NCI-H128 (cell line): ENCODE results near the gene FBXW11.
"Not testable (repeated sequence)": the region's sequence is repeated elsewhere in the genome, so short reads cannot be mapped to it uniquely, and the experiment has no call there.

Source experiments
- DNase-seq: peaks from one replicate; lab custom pipeline; 2025; ENCODE audit not compliant: unreplicated experiment; lab: John Stamatoyannopoulos, UW

FBXW11 gene

DNA sequence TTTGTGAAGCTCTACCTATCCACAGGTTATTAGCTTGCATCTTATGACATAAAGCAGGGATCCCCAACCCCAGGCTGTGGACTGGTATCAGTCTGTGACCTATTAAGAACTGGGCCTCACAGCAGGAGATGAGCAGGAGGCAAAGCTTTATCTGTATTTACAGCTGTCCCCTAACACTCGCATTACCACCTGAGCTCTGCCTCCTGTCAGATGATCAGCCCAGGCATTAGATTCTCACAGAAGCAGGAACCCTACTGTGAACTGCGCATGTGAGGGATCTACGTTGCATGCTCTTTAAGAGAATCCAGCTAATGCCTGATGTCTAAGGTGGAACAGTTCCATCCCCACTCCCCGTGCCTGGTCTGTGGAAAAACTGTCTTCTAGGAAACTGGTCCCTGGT, 19.7 kb downstream of the FBXW11 start:
- DNase-seq: no peak

- no peak for DNase-seq
Measured at GRCh38 chr5:171984748-171985419, 21.6 kb downstream of the FBXW11 start.

- no peak for DNase-seq
Measured at GRCh38 chr5:171981847-171982246, 24.6 kb downstream of the FBXW11 start.

- no peak for DNase-seq
Measured at GRCh38 chr5:171980792-171981191, 25.6 kb downstream of the FBXW11 start.

DNA sequence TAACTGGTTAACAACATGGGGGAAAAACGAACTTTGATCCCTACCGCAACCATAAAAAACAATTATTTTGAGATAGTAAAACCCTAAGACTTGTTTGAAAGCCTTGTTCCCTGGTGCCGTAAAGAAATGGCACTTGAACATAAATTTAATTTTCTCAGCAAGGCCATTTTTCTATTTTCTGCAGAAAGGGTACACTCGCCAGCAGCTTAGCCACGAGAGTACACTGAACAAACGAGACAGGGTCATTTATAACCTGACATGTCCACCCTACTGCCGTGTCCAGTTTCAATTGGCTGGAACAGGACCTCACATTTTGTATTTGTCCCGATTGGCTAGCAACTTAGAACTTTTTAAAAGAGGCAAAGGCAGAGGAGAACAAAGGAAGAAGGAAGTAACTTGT, 26.8 kb downstream of the FBXW11 start:
- DNase-seq: no peak

DNA sequence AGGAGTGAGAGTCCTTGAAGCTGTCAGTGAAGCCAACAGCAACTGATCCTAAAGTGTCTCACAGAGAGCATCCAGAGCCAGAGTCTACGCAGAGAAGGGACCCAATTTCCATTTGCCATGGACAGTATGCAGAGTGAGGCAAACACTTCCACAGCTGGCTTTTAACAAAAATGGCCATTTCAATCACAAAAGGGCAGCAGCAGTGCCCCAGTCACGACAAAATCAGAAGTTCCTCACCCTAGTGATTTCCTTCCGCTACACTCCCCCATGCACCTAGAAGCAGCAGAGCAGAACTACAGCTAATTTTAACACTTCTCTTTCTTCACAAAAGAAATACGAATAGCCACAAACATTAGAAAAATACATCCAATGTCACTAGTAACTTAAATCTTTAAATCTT, 27.9 kb downstream of the FBXW11 start:
- no peak for DNase-seq

DNA sequence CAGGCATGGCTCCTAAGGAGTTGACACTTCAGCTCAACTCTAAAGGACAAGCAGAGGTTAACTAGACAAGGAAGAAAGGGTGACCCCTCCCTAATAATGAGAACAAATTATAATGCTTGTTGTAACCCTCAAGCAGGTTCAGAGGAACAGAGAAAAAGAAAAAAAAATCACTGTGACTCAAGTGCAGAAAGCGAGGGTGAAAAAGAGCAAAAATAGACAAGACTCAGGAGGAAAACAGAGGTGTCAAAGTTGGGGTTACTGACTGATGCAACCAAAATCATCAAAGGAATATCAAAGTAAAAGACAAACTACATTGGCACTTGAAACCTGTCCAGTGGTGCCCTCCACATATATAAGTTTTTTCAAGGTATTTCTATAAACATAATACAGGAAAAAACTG, 28.4 kb downstream of the FBXW11 start:
- DNase-seq: no peak

GRCh38 chr5:171977244-171977950, 29.0 kb downstream of the FBXW11 start:
- DNase-seq: not testable (repeated sequence)

DNA sequence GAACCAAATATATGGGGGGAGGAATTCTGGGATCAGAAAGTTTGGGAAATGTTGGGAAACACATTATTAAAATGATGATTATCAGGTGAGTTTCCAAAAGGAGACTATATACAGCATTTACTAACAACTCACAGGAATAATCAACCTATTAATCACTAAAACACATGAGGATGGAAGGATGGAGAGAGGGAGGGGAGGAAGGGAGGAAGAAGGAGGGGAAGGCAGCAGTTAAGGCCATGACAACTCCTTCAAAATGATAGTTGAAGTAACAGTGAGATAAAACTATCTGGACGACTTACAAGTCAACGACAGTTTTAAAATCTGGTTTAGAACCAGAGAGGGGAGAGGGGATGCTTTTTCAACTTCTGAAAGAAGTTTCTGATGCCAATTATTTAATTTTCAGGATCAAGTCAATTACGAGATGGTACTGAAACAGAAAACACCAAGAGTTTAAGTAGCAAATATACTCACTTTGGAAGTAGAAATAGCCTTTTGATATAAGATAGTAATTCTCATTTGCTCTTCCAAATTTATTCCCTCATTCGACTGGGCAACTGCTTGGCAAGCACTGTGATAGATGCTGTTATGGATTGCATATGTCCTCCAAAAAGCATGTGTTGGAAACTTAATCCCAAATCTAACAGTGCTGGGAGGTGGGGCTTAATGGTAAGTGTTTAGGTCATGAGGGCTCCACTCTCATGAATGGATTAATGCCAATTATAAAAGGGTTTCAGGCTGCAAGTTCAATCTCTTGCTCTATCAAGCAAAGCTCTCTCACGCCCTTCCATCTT, 30.4 kb downstream of the FBXW11 start:
- no peak for DNase-seq

GRCh38 chr5:171975262-171975876, 31.1 kb downstream of the FBXW11 start:
- no peak for DNase-seq

GRCh38 chr5:171970826-171971225, 35.6 kb downstream of the FBXW11 start:
- DNase-seq: no peak

DNA sequence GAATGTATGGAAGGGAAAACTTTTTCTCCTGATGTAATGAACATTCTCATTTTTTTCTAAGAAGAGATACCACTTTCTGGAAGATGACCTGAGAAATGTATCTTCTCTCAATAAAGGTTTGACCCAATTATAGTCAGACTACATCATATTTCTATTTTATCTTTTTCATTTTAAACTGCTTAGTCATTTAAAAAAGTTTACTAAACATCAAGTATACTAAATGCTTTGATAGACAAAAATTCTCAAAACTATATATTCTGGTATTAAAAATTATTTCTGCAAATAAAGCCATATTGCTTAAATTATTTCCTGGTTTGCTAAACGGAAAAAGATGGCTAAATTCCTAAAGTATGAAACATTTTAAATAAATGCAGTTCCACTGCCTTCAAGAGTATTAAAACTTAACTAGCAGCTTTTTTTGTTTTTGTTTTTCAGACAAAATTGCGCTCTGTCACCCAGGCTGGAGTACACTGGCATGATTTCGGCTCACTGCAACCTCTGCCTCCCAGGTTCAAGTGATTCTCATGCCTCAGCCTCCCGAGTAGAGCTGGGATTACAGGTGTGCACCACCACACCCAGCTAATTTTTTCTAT, 37.1 kb downstream of the FBXW11 start:
- no peak for DNase-seq

- no peak for DNase-seq
Measured at GRCh38 chr5:171968531-171968930, 37.9 kb downstream of the FBXW11 start.

GRCh38 chr5:171966964-171967363, 39.5 kb downstream of the FBXW11 start:
- DNase-seq: no peak

- DNase-seq: no peak
Measured at GRCh38 chr5:171966270-171966669, 40.2 kb downstream of the FBXW11 start.

DNA sequence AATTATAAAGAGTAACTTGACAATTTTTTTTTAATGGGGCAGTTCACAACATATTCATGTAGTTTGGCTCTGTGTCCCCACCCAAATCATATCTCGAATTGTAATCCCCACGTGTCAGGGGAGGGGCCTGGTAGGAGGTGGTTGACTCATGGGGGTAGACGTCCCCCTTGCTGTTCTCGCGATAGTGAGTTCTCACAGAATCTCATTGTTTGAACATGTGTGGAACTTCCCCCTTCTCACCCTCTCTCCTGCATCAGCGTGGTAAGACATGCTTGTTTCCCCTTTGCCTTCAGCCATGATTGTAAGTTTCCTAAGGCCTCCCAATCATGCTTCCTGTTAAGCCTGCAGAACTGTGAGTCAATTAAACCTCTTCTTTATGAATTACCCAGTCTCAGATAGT, 40.7 kb downstream of the FBXW11 start:
- no peak for DNase-seq

DNA sequence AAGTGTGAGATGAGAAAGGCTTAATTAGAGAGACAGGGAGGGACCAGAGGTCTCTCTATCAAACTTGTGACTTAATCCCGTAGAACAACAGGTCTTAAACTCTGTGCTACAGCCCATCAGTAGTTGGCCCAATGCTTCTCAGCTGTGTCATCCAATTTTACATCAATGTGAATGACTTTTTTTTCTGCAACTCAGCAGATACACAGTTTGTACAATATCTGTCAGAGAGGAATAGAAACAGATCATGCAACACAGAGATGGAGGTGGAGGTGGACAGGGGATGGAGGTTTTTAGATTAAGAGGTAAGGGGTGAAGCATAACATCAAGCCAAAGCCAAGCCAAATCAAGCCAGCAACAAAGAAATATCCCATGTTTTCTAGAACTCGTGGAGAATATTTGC, 43.0 kb downstream of the FBXW11 start:
- DNase-seq: no peak

GRCh38 chr5:171961117-171961516, 45.3 kb downstream of the FBXW11 start:
- DNase-seq: no peak

GRCh38 chr5:171957591-171958251, 48.7 kb downstream of the FBXW11 start:
- no peak for DNase-seq

DNA sequence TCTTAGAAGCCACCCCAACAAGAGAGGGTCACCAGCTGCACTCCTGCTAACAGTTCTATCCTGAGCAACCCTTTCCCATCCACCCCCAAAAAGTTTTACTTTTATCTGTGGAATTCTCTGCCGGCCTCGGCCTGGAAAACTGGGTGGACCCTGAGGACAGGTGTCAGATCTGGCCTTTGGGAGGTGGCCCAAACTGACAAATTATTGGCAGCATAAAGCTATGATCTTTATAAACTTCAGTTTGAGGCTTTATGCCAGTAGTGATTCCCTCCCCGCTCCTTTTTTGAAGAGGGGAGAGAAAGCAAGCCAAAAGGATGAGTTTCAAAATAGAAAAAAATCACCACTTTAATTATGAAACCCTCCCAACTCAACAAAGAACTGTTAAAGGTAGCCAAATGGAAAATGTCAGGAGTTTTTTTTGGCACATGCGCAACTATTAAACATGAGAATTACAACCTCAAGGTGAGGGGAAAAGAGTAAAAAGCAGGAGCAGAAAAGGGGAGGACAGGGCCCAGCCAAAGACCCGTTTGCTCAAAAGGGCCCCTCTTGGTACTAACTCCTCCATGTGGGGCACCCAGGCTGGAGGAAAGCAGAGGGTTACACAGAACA, 49.4 kb downstream of the FBXW11 start:
- DNase-seq: no peak
